Right lobe of liver (tissue), 4 donors: Measurements from ENCODE around the gene ERO1B.

ENCODE experiments used
- POLR2A ChIP-seq: fragments of 450-650 bp; IDR thresholded peaks from one replicate; pipeline ENCODE4 v1.6.1; 2017; ENCODE audit warnings: antibody characterized with exemption, mild to moderate bottlenecking
- TF ChIP-seq, protein P1 (sequence below), 4 donors: fragments of 200-600 bp in 3 of 4; fragments of 450-650 bp in 1 of 4; IDR thresholded peaks; one replicate each; pipeline versions ENCODE4 v1.5.1 to v1.8.0; 2016 to 2022; ENCODE audit warnings: antibody characterized with exemption in 4 of 4, mild to moderate bottlenecking in 2 of 4
- donor health status: DM: no; HTN: no; CAD: no.
- donor health status: DM: no; HTN: no; CAD: no.
- donor health status: DM: no; HTN: yes; CAD: no.

DNA sequence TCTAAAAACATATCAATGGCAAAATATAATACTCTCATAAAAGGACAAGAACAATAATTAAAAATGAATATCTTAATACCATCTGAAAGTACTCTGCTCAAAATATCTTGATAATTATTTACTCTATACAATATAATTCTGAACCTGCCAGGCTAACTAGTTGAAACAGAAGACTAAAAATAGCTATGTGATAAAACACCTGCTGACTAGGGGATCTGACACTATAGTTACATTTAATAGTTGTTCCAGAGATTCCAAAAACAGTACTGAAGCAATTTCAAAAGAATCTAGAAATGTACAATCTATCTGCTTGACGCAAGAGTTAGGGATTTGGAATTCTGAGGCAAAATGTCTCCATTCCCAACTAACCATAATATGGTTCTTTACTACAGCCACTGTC lies 30.2 kb downstream of the ERO1B start:
- TF ChIP-seq, protein P1, sequence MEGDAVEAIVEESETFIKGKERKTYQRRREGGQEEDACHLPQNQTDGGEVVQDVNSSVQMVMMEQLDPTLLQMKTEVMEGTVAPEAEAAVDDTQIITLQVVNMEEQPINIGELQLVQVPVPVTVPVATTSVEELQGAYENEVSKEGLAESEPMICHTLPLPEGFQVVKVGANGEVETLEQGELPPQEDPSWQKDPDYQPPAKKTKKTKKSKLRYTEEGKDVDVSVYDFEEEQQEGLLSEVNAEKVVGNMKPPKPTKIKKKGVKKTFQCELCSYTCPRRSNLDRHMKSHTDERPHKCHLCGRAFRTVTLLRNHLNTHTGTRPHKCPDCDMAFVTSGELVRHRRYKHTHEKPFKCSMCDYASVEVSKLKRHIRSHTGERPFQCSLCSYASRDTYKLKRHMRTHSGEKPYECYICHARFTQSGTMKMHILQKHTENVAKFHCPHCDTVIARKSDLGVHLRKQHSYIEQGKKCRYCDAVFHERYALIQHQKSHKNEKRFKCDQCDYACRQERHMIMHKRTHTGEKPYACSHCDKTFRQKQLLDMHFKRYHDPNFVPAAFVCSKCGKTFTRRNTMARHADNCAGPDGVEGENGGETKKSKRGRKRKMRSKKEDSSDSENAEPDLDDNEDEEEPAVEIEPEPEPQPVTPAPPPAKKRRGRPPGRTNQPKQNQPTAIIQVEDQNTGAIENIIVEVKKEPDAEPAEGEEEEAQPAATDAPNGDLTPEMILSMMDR (IDR thresholded peaks at IDR 0.05), result no peak
- TF ChIP-seq POLR2A, result no peak
